ENCODE results near the gene ZRANB3. TPM values are rescaled to one million over a fixed set of nuclear protein-coding genes. Genes with fewer than 3 reads are reported as not detected.

The ZRANB3 gene
- total RNA-seq, 2 experiments from 2014 or later, result 21.4 to 21.5 TPM

Other genes with a start within 250 kb of the ZRANB3 start
- gene R3HDM1, start 266 bp upstream of the ZRANB3 start, total RNA-seq, result 10 to 100 TPM; 66.5 to 75.8 TPM
- gene UBXN4, start 210.6 kb upstream of the ZRANB3 start, total RNA-seq, result 100 to 1,000 TPM in 1 of 2 experiments, 10 to 100 TPM in 1; 90.5 to 105 TPM